GM10847 (cell line): ENCODE measurements around the gene MTNR1B.

Experiments
- POLR2A ChIP-seq: IDR thresholded peaks from 2 replicates; pipeline ENCODE4 v1.6.1; 2011; ENCODE audit not compliant: insufficient read length; ENCODE audit errors: extremely low read depth

The MTNR1B gene

DNA sequence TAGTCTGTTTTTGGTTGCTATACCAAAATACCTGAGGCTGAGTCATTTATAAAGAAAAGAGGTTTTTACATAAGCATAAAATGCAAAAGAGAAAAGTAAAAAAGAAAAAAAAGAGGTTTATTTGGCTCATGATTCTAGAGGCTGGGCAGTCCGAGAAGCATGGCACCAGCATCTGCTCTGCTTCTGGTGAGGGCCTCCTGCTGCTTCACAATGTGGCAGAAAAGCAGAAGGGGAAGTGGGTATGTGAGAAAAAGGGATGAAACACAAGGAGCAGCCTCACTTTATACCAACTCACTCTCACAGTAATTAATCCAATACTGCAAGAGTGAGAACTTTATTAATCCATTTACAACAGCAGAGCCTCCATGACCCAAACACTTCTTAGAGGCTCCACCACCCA is 47.1 kb downstream of the MTNR1B start:
- TF ChIP-seq POLR2A = no peak

DNA sequence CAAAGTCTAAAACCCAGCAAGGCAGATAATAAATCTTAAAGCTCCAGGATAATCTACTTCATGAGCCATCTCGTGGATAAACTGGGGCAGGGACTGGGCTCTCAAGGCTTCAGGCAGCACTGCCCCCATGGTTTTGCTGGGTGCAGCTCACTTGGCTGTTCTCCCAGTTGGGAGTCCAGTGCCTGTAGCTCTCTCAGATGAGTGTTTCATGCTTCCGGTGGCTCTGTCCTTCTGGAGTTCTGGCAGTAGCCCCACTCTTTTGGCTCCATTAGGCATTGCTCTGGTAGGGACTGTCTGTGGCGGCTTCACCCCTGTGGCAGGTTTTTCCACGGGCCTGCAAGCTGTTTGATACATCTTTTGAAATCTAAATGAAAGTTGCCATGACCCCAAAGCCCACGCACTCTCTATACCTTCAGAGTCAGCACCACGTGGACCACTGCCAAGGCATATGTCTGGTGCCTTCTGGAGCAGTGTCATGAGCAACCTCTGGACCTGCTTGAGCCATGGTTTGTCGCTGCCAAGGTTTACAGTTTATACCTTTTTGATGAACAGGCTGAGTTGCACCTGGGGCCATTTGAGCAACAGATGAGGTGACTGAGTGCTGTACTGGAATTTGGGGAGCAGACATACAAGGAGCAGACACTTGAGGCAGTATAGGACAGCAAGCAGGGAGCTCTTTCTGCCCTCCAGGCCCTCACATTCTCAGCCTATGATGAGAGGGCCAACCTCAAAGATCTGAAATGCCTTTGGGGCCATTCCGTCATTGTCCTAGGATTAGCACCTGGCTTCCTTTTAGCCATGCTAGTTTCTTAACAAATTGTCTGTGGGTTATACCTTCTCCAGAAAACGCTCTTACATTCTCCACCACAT is 48.6 kb downstream of the MTNR1B start:
- no peak for TF ChIP-seq POLR2A

DNA sequence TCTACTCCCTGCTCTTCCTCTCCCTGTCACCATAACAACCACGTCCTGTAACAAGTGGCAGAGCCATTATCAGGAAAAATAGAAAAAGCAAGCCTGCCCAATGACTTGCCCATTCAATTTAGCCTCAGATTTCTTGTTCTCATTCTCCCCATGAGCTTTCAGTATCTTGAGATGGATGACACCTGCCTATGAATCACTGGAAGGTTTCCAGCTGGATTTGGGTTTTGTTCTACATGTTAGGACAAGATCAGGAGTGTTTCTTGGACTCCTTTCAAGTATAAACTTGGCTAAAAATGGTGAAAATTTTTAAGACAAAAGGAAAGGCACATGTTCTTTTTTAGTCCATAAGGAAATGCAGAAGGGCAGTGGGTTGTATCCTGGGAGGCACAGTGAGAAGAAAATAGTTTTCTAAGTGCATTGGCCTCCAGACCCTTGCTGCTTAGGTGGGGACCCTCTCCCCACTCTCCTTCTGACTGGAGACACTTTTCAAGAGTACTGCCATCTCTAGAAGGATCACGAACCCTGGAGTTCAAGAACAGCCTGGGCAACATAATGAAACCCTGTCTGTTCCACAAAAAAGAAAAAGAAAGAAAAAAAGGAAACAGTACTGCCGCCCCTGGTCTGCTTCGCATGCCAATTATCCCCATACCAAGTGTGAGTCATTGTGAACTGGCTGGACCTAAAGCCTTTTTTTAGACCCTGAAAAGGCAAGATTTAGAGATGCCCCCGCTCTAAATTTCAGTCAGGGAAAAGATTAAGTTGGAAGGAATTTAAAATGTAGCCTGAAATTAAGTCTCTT is 51.0 kb downstream of the MTNR1B start:
- TF ChIP-seq POLR2A = no peak

DNA sequence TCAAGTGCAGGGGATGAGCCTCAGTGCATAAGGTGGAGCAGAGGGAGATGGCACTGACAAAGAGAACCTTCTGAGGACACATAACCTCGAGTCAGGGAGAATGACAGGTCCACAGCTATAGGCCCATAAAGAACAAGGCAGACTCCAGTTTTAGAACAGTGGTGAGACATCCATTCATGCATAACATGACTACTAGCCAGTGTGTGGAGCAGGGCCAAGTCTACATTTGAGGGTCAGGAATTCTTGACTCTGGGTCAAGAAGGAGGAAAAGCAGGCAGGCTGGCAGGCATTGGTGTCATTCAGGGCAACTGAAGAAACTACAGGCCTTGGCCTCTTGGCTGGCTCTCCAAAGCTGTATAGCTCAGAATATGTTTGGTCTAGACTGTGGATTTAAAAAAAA is 54.9 kb downstream of the MTNR1B start:
- TF ChIP-seq POLR2A = no peak

DNA sequence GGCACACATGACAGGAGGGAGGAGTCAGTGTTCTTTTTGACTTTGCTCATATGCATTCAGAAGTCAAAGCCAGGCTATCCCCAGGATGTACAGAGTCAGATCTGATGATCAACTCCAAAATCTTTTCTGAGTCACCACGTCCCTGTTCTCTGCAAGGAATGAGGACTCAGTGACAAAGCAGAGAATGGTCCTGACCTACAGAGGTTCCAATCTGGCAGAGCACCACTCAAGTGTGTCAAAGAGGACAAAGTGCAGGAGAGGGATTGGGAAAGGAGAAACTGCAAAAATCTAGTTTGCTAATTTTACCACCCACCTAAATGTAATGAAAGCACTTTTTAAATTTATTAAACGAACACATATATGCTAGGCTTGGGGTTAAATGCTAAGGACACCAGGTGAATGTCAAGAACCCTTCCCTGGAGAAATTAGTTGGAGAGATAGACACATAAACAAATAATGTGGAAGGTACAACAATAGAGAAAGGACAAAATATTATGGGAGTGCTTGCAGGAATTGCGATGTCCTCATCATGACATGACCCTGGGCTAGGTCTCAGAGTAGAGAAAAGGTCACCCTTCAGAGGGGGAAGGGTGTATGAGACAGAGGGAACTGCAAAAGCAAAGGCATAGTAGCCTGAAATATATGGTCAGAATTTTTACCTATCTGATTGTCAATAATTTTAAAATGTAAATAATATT is 56.3 kb downstream of the MTNR1B start:
- no peak for TF ChIP-seq POLR2A

DNA sequence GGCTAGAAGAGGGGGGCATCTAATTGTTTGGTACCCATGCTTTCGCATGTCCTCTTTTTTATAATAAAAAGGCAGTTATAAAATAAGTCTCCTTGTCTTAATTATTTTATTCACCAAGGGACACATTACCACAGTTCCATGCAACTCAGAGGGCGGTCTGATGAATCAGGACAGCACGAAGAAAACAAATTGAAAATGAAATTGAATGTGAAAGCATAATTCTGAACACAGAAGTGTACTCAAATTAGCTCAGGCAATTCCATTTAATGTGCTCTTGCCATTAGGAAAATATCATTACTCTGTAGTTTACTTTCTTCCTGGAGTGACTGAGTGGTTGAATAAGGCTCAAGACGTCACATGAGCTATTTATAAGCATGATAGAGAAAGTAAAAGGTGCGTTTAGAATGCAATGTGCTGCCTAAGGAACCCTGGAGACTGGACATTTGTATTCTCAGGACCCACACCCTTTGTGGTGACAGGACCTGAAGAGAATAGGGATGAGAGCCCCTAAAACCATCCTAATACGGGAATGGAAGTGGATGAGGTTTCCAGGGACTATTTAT is 59.6 kb downstream of the MTNR1B start:
- no peak for TF ChIP-seq POLR2A

DNA sequence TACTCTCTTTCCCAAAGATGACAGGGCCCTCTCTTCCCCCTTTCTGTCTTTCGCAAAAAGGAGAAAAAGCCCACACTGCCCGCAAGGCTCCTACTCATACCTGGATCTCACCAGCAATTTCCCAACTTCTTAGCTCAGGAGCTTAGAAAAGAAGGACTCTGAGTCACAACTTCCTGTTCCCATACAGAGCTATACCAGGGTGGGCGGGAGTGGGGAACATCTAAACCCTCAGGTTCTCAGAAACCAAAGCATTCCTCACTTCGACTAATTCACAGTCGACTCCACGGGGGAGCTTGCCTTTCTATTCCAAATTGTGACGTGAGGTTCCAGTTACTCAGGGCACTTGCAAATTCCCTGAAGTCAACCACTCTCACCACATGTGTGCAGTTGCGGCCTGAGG is 61.9 kb downstream of the MTNR1B start:
- no peak for TF ChIP-seq POLR2A
